GM23338 (cell line): ENCODE measurements around the gene FERMT3. TPM values are rescaled to one million over a fixed set of nuclear protein-coding genes. Genes with fewer than 3 reads are reported as not detected.

Source experiments
- ATAC-seq: fragments of 200-7000 bp; cut with Tn5 transposase; 3 replicates; pipeline ENCODE4 v1.9.1; 2020
- DNase-seq: peaks from one replicate; pipeline ENCODE4 v3.0.0-alpha.2; 2015; ENCODE audit warnings: low spot score
- H2AFZ ChIP-seq: fragments of 200-600 bp; sonication (generic); 2 replicates; pipeline ENCODE4 v1.8.0; 2016; ENCODE audit warnings: antibody characterized with exemption, mild to moderate bottlenecking, moderate library complexity
- H3F3A ChIP-seq: fragments of 200-600 bp; sonication (generic); replicated peaks from 2 replicates; pipeline ENCODE4 v1.8.0; 2017; ENCODE audit warnings: antibody characterized with exemption, mixed run types, low read depth
- H3K27ac ChIP-seq: fragments of 200-600 bp; sonication (generic); 2 replicates; pipeline ENCODE4 v1.6.1; 2016; ENCODE audit warnings: low read depth
- H3K27me3 ChIP-seq: fragments of 200-600 bp; sonication (generic); 2 replicates; pipeline ENCODE4 v1.8.0; 2016; ENCODE audit warnings: mild to moderate bottlenecking, mixed run types, moderate library complexity; ENCODE audit not compliant: insufficient read depth
- H3K36me3 ChIP-seq: fragments of 200-600 bp; sonication (generic); 2 replicates; pipeline ENCODE4 v1.8.0; 2016; ENCODE audit warnings: mild to moderate bottlenecking; ENCODE audit not compliant: insufficient read depth
- H3K4me1 ChIP-seq: fragments of 200-600 bp; sonication (generic); 2 replicates; pipeline ENCODE4 v1.8.0; 2016; ENCODE audit warnings: mild to moderate bottlenecking, moderate library complexity; ENCODE audit not compliant: insufficient read depth
- H3K4me2 ChIP-seq: fragments of 200-600 bp; sonication (generic); 2 replicates; pipeline ENCODE4 v1.7.1; 2017; ENCODE audit warnings: mixed run types
- H3K4me3 ChIP-seq: fragments of 200-600 bp; sonication (generic); 2 replicates; pipeline ENCODE4 v1.6.1; 2016; ENCODE audit warnings: mixed run types
- H3K79me2 ChIP-seq: fragments of 200-600 bp; sonication (generic); replicated peaks from 2 replicates; pipeline ENCODE4 v1.8.0; 2017; ENCODE audit warnings: mild to moderate bottlenecking; ENCODE audit not compliant: insufficient read depth
- H3K9me2 ChIP-seq: fragments of 200-600 bp; sonication (generic); 2 replicates; pipeline ENCODE4 v1.8.0; 2017; ENCODE audit not compliant: insufficient read depth
- H4K20me1 ChIP-seq: fragments of 200-600 bp; sonication (generic); replicated peaks from 2 replicates; pipeline ENCODE4 v1.8.0; 2017; ENCODE audit warnings: mild to moderate bottlenecking; ENCODE audit not compliant: insufficient read depth
- H3K27ac Mint-ChIP-seq: 2 replicates; pipeline ENCODE4 v1.8.0; 2020; ENCODE audit warnings: inconsistent platforms, mild to moderate bottlenecking, moderate library complexity, mixed read lengths
- H3K27me3 Mint-ChIP-seq: 3 replicates; pipeline ENCODE4 v1.8.0; 2022; ENCODE audit warnings: low read depth, mild to moderate bottlenecking, moderate library complexity, mixed read lengths, inconsistent platforms; ENCODE audit not compliant: insufficient read depth, poor library complexity
- H3K36me3 Mint-ChIP-seq: 3 replicates; pipeline ENCODE4 v1.8.0; 2021; ENCODE audit warnings: low read depth, mild to moderate bottlenecking, inconsistent platforms, moderate library complexity, mixed read lengths
- H3K4me1 Mint-ChIP-seq: 3 replicates; pipeline ENCODE4 v1.8.0; 2020; ENCODE audit warnings: mild to moderate bottlenecking, inconsistent platforms, mixed read lengths
- H3K4me3 Mint-ChIP-seq: 3 replicates; pipeline ENCODE4 v1.8.0; 2021; ENCODE audit warnings: moderate library complexity, mild to moderate bottlenecking, inconsistent platforms, mixed read lengths
- H3K9me3 Mint-ChIP-seq: 3 replicates; pipeline ENCODE4 v1.8.0; 2020; ENCODE audit warnings: moderate library complexity, mild to moderate bottlenecking, inconsistent platforms, mixed read lengths
- CREB1 ChIP-seq: fragments of 250-450 bp; sonication (Bioruptor Pico); IDR thresholded peaks from 2 replicates; pipeline ENCODE4 v1.5.0; 2020; ENCODE audit warnings: low read depth, mild to moderate bottlenecking, moderate library complexity
- EZH2 ChIP-seq: fragments of 200-600 bp; sonication (generic); IDR thresholded peaks from one replicate; pipeline ENCODE4 v1.8.0; 2017; ENCODE audit warnings: antibody characterized with exemption, mild to moderate bottlenecking, low read depth; ENCODE audit not compliant: unreplicated experiment
- EZH2phosphoT487 ChIP-seq: fragments of 200-600 bp; sonication (generic); IDR thresholded peaks from one replicate; pipeline ENCODE4 v1.8.1; 2018; ENCODE audit warnings: antibody characterized with exemption; ENCODE audit not compliant: unreplicated experiment
- JUNB ChIP-seq: IDR thresholded peaks from one replicate; pipeline ENCODE4 v1.6.1; 2016; ENCODE audit warnings: antibody characterized with exemption; ENCODE audit not compliant: unreplicated experiment
- NANOG ChIP-seq: IDR thresholded peaks from 2 replicates; pipeline ENCODE4 v1.6.1; 2016; ENCODE audit warnings: antibody characterized with exemption, borderline replicate concordance
- POLR2AphosphoS5 ChIP-seq: IDR thresholded peaks from 2 replicates; pipeline ENCODE4 v1.6.1; 2016; ENCODE audit warnings: antibody characterized with exemption, low read depth
- STAT1 ChIP-seq: IDR thresholded peaks from one replicate; pipeline ENCODE4 v1.6.1; 2016; ENCODE audit warnings: antibody characterized with exemption; ENCODE audit not compliant: unreplicated experiment
- ZNF114 ChIP-seq: fragments of 250-450 bp; sonication (Bioruptor Pico); IDR thresholded peaks from 2 replicates; pipeline ENCODE4 v1.5.0; 2020; ENCODE audit warnings: mild to moderate bottlenecking, moderate library complexity
- ZNF331 ChIP-seq: fragments of 250-450 bp; sonication (Bioruptor Pico); IDR thresholded peaks from 2 replicates; pipeline ENCODE4 v1.5.0; 2020; ENCODE audit warnings: low read depth, mild to moderate bottlenecking, moderate library complexity
- polyA plus RNA-seq: library from polyadenylated mRNA; unstranded; fragments of >200 nt; fragmentation: Nextera tagmentation; extraction: Ambion mirVana; gene quantifications from 2 replicates; pipeline ENCODE4 v1.2.1, GENCODE V29; 2016
- total RNA-seq: library from RNA; depleted of rRNA; stranded (reverse); fragments of >200 nt; shearing (Covaris generic); gene quantifications from 2 replicates; pipeline ENCODE4 v1.2.3, GENCODE V29; 2014
- TF ChIP-seq, protein P1 (sequence below): IDR thresholded peaks from 2 replicates; pipeline ENCODE4 v1.6.1; 2016; ENCODE audit warnings: antibody characterized with exemption
- TF ChIP-seq, protein P2 (sequence below): fragments of 250-450 bp; sonication (Bioruptor Pico); IDR thresholded peaks from 2 replicates; pipeline ENCODE4 v1.5.0; 2020; ENCODE audit warnings: mild to moderate bottlenecking, moderate library complexity
- TF ChIP-seq, protein P3 (sequence below), 2 experiments: fragments of 200-600 bp in 1 of 2; sonication (generic) in 1 of 2; conservative IDR thresholded peaks; 2 replicates each; pipeline versions ENCODE4 v1.5.1 to v1.6.1; 2016 to 2017; ENCODE audit warnings: antibody characterized with exemption in 2 of 2, low read depth in 2 of 2, mild to moderate bottlenecking in 2 of 2, moderate library complexity in 1 of 2
- TF ChIP-seq, protein P4 (sequence below): IDR thresholded peaks from one replicate; pipeline ENCODE4 v1.6.1; 2018; ENCODE audit warnings: antibody characterized with exemption; ENCODE audit not compliant: unreplicated experiment

FERMT3 gene
- total and polyA plus RNA-seq, 2 experiments from 2014 or later: 1.5 to 1.6 TPM

DNA sequence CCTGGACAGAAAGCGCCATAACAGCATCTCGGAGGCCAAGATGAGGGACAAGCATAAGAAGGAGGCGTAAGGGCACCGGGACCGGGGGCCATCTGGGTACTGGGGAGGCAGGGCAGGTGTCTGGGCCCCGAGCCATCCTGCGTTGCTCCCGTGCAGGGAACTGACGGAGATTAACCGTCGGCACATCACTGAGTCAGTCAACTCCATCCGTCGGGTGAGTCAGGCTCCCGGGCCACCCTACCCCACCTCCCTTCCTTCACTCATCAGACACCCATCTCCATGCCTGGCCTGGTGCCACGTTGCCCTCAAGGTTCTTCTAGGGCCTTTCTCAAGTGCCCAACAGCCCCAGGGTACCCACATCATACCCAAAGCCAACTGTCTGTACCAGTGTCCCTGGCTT lies 59.8 kb downstream of the FERMT3 start:
- Mint-ChIP-seq H3K4me3 (no peak overlapping the region; the same call in 2 of the 3 replicates), H3K36me3 (peaks cover 52% of the 10 kb centered on the region), H3K27me3 (peaks cover 20% of the 10 kb centered on the region), H3K4me1 (peaks cover 19% of the 10 kb centered on the region), H3K9me3 (peaks cover 3% of the 10 kb centered on the region; the same call in 2 of the 3 replicates), H3K27ac (no peak overlapping the region)
- H3K4me2 ChIP-seq: no peak overlapping the region
- no peak overlapping the region for H2AFZ ChIP-seq
- no peaks in the 10 kb centered on the region for H3K9me2 ChIP-seq
- H3K36me3 ChIP-seq: no peaks in the 10 kb centered on the region; the same call in 1 of the 2 replicates
- DNase-seq (no peak), ATAC-seq (no peak)
- H3K79me2 ChIP-seq: no peaks in the 10 kb centered on the region
- H3K27me3 ChIP-seq: no peaks in the 10 kb centered on the region
- H3K4me3 ChIP-seq: no peak overlapping the region
- H3K27ac ChIP-seq: no peak overlapping the region
- H3F3A ChIP-seq: peaks cover 25% of the 10 kb centered on the region
- TF ChIP-seq CREB1 (CRISPR knock-in tag): no peak
- TF ChIP-seq POLR2AphosphoS5: no peak
- TF ChIP-seq ZNF114: no peak
- no peak for TF ChIP-seq ZNF331 (CRISPR knock-in tag)
- TF ChIP-seq NANOG: no peak
- TF ChIP-seq, protein P1, sequence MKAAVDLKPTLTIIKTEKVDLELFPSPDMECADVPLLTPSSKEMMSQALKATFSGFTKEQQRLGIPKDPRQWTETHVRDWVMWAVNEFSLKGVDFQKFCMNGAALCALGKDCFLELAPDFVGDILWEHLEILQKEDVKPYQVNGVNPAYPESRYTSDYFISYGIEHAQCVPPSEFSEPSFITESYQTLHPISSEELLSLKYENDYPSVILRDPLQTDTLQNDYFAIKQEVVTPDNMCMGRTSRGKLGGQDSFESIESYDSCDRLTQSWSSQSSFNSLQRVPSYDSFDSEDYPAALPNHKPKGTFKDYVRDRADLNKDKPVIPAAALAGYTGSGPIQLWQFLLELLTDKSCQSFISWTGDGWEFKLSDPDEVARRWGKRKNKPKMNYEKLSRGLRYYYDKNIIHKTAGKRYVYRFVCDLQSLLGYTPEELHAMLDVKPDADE: no peak
- TF ChIP-seq, protein P2, sequence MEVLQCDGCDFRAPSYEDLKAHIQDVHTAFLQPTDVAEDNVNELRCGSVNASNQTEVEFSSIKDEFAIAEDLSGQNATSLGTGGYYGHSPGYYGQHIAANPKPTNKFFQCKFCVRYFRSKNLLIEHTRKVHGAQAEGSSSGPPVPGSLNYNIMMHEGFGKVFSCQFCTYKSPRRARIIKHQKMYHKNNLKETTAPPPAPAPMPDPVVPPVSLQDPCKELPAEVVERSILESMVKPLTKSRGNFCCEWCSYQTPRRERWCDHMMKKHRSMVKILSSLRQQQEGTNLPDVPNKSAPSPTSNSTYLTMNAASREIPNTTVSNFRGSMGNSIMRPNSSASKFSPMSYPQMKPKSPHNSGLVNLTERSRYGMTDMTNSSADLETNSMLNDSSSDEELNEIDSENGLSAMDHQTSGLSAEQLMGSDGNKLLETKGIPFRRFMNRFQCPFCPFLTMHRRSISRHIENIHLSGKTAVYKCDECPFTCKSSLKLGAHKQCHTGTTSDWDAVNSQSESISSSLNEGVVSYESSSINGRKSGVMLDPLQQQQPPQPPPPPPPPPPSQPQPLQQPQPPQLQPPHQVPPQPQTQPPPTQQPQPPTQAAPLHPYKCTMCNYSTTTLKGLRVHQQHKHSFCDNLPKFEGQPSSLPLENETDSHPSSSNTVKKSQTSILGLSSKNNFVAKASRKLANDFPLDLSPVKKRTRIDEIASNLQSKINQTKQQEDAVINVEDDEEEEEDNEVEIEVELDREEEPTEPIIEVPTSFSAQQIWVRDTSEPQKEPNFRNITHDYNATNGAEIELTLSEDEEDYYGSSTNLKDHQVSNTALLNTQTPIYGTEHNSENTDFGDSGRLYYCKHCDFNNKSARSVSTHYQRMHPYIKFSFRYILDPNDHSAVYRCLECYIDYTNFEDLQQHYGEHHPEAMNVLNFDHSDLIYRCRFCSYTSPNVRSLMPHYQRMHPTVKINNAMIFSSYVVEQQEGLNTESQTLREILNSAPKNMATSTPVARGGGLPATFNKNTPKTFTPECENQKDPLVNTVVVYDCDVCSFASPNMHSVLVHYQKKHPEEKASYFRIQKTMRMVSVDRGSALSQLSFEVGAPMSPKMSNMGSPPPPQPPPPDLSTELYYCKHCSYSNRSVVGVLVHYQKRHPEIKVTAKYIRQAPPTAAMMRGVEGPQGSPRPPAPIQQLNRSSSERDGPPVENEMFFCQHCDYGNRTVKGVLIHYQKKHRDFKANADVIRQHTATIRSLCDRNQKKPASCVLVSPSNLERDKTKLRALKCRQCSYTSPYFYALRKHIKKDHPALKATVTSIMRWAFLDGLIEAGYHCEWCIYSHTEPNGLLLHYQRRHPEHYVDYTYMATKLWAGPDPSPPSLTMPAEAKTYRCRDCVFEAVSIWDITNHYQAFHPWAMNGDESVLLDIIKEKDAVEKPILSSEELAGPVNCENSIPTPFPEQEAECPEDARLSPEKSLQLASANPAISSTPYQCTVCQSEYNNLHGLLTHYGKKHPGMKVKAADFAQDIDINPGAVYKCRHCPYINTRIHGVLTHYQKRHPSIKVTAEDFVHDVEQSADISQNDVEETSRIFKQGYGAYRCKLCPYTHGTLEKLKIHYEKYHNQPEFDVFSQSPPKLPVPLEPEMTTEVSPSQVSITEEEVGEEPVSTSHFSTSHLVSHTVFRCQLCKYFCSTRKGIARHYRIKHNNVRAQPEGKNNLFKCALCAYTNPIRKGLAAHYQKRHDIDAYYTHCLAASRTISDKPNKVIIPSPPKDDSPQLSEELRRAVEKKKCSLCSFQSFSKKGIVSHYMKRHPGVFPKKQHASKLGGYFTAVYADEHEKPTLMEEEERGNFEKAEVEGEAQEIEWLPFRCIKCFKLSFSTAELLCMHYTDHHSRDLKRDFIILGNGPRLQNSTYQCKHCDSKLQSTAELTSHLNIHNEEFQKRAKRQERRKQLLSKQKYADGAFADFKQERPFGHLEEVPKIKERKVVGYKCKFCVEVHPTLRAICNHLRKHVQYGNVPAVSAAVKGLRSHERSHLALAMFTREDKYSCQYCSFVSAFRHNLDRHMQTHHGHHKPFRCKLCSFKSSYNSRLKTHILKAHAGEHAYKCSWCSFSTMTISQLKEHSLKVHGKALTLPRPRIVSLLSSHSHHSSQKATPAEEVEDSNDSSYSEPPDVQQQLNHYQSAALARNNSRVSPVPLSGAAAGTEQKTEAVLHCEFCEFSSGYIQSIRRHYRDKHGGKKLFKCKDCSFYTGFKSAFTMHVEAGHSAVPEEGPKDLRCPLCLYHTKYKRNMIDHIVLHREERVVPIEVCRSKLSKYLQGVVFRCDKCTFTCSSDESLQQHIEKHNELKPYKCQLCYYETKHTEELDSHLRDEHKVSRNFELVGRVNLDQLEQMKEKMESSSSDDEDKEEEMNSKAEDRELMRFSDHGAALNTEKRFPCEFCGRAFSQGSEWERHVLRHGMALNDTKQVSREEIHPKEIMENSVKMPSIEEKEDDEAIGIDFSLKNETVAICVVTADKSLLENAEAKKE (CRISPR knock-in tag): no peak
- no peak for TF ChIP-seq STAT1
- TF ChIP-seq EZH2: no peak
- TF ChIP-seq, protein P3, sequence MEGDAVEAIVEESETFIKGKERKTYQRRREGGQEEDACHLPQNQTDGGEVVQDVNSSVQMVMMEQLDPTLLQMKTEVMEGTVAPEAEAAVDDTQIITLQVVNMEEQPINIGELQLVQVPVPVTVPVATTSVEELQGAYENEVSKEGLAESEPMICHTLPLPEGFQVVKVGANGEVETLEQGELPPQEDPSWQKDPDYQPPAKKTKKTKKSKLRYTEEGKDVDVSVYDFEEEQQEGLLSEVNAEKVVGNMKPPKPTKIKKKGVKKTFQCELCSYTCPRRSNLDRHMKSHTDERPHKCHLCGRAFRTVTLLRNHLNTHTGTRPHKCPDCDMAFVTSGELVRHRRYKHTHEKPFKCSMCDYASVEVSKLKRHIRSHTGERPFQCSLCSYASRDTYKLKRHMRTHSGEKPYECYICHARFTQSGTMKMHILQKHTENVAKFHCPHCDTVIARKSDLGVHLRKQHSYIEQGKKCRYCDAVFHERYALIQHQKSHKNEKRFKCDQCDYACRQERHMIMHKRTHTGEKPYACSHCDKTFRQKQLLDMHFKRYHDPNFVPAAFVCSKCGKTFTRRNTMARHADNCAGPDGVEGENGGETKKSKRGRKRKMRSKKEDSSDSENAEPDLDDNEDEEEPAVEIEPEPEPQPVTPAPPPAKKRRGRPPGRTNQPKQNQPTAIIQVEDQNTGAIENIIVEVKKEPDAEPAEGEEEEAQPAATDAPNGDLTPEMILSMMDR (conservative IDR thresholded peaks at IDR 0.05; ENCODE audit: low read depth in 2 of 2): no peak
- TF ChIP-seq, protein P4, sequence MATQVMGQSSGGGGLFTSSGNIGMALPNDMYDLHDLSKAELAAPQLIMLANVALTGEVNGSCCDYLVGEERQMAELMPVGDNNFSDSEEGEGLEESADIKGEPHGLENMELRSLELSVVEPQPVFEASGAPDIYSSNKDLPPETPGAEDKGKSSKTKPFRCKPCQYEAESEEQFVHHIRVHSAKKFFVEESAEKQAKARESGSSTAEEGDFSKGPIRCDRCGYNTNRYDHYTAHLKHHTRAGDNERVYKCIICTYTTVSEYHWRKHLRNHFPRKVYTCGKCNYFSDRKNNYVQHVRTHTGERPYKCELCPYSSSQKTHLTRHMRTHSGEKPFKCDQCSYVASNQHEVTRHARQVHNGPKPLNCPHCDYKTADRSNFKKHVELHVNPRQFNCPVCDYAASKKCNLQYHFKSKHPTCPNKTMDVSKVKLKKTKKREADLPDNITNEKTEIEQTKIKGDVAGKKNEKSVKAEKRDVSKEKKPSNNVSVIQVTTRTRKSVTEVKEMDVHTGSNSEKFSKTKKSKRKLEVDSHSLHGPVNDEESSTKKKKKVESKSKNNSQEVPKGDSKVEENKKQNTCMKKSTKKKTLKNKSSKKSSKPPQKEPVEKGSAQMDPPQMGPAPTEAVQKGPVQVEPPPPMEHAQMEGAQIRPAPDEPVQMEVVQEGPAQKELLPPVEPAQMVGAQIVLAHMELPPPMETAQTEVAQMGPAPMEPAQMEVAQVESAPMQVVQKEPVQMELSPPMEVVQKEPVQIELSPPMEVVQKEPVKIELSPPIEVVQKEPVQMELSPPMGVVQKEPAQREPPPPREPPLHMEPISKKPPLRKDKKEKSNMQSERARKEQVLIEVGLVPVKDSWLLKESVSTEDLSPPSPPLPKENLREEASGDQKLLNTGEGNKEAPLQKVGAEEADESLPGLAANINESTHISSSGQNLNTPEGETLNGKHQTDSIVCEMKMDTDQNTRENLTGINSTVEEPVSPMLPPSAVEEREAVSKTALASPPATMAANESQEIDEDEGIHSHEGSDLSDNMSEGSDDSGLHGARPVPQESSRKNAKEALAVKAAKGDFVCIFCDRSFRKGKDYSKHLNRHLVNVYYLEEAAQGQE: no peak
- no peak for TF ChIP-seq EZH2phosphoT487
- TF ChIP-seq JUNB: no peak
- H4K20me1 ChIP-seq: no peaks in the 10 kb centered on the region
- 0 out of 2 replicates have a peak, but pooled peaks cover 8% of the 10 kb centered on the region for H3K4me1 ChIP-seq
